Measurements from ENCODE around the gene PLCB4. TPM values are rescaled to one million over a fixed set of nuclear protein-coding genes. Genes with fewer than 3 reads are reported as not detected.

Gene PLCB4
- total RNA-seq, 1 experiment from 2014 or later: 0.07 TPM

- Histone ChIP-seq H3K4me3 (no peak overlapping the region), H3K9me3 (no peaks in the 10 kb centered on the region)
- DNase-seq: no peak
Measured at GRCh38 chr20:9163251-9163650, 94.4 kb downstream of the PLCB4 start.

DNA sequence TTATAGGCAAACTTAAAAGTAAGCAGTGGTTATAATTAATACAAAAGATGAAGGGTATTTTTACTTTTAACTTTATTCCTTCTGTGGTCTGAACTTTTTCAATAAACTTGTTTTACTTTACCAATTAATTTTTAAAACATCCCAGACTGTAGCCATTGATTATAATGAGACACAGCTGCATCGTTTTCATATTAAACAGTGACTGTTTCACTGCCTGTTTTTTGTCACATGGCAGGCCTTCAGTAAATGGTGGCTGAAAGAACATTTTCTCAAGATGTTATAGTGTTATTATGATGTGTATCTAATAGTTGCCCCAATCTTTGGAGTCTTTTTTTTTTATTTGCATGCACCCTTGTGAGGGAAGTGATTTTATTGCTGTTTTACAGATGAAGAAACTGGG is 95.1 kb downstream of the PLCB4 start:
- H3K36me3 ChIP-seq: no peaks in the 10 kb centered on the region

More at GRCh38 chr20:9163251-9163650, 94.4 kb downstream of the PLCB4 start:
- no peaks in the 10 kb centered on the region; the same call in 1 of the 2 replicates for H3K27me3 ChIP-seq
- no peaks in the 10 kb centered on the region for H3K36me3 ChIP-seq

GRCh38 chr20:9165261-9165660 is 96.4 kb downstream of the PLCB4 start:
- peaks cover 2% of the 10 kb centered on the region; the same call in 1 of the 2 replicates for H3K27me3 ChIP-seq
- H3K9me3 ChIP-seq: no peaks in the 10 kb centered on the region
- no peak overlapping the region for H3K4me3 ChIP-seq
- no peaks in the 10 kb centered on the region for H3K36me3 ChIP-seq
- DNase-seq: no peak

More for the DNA sequence above, 95.1 kb downstream of the PLCB4 start:
- DNase-seq: no peak
- Histone ChIP-seq H3K27me3 (no peaks in the 10 kb centered on the region; the same call in 1 of the 2 replicates), H3K9me3 (no peaks in the 10 kb centered on the region), H3K4me3 (no peak overlapping the region)

- peak; percentile 35 for DNase-seq
Measured at GRCh38 chr20:9166153-9166780, 97.4 kb downstream of the PLCB4 start.

DNA sequence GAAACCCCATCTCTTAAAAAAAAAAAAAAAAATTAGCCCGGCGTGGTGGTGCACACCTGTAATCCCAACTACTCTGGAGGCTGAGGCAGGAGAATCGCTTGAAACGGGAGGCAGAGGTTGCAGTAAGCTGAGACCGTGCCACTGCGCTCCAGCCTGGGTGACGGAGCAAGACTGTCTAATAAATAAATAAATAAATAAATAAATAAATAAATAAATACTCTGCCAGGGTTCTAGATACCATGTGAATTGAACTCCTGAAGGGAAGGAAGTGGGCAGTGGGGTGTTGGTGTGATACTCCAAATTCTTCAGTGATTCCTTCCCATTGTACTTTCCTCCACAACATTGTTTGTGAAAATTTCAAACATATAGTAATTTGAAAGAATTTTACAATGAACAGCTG is 100.5 kb downstream of the PLCB4 start:
- no peak for DNase-seq
- no peaks in the 10 kb centered on the region for H3K9me3 ChIP-seq
- H3K4me3 ChIP-seq: no peak overlapping the region
- no peaks in the 10 kb centered on the region for H3K36me3 ChIP-seq
- 0 out of 2 replicates have a peak, but pooled peaks cover 2% of the 10 kb centered on the region for H3K27me3 ChIP-seq

More at GRCh38 chr20:9166153-9166780, 97.4 kb downstream of the PLCB4 start:
- Histone ChIP-seq H3K36me3 (no peaks in the 10 kb centered on the region), H3K27me3 (peaks cover 2% of the 10 kb centered on the region; the same call in 1 of the 2 replicates), H3K4me3 (no peak overlapping the region), H3K9me3 (no peaks in the 10 kb centered on the region)

DNA sequence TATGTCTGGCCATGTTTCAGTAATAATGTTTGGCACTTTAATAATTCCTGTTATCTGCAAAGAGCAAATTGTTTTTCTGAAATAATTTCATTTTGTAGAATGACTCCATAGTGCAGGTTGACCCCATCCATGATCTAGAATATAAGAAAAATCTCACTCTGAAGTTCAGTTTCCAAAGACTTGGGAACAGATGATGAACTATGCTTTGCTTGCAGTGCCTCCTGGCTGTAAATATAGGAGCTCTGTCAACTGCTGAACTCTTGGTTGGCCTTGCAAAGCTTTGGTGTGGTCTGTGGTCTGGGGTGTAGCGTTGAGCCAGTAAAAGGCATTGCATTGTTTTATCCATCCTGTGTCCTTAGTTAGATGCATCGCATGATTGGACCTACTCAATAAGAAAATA is 104.0 kb downstream of the PLCB4 start:
- DNase-seq: no peak
- Histone ChIP-seq H3K36me3 (no peaks in the 10 kb centered on the region), H3K27me3 (0 out of 2 replicates have a peak, but pooled peaks cover 2% of the 10 kb centered on the region), H3K9me3 (no peaks in the 10 kb centered on the region), H3K4me3 (no peak overlapping the region)

- Histone ChIP-seq H3K9me3 (no peaks in the 10 kb centered on the region), H3K4me3 (no peak overlapping the region), H3K36me3 (no peaks in the 10 kb centered on the region), H3K27me3 (no peaks in the 10 kb centered on the region)
- no peak for DNase-seq
Measured at GRCh38 chr20:9177278-9177677, 108.4 kb downstream of the PLCB4 start.

DNA sequence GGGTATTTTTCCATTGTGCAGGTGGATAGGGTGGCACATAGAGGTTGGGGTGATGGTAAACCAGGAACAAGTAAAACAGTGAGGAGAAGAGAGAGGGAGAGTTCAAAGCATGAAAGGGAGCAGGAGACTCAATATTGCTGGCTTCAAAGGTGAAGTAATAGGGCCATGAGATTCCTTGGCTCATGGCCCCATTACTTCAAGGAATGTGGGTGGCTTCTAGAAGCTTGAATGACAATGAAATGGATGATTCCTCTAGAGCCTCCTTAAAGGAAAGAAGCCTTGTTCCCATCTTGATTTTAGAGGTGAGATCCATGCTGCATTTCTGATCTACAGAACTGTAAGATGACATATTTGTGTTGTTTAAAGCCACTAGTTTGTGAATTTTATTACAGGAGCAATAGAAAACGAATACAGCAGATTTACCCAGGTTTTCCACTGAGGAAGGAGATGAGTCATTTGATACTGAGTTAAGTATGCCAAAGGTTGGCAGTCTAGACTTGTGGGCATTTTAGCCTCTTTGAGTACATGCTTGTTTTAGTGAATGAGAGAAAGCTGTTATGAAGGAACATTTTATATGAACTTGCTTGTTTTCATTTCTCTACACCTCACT is 110.4 kb downstream of the PLCB4 start:
- Histone ChIP-seq H3K9me3 (no peaks in the 10 kb centered on the region), H3K4me3 (no peak overlapping the region), H3K27me3 (no peaks in the 10 kb centered on the region), H3K36me3 (no peaks in the 10 kb centered on the region)
- no peak for DNase-seq

DNA sequence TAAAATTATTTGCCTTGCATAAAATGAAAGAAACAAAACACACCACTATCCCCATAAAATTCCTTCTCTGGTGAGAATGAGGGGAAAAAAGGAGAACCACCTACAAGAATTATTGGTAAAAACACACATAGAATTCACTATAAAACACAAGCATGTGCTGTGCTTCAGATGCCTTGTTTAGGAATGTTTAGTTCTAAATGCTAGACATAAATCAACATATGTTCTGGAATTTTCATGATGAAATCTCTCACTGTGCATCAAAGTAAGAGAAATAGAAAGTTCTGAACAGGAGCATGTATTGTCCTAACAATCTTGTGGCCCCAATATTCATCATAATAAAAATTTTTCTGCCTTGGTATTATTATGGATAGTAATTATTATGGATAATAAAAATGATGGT is 111.0 kb downstream of the PLCB4 start:
- Histone ChIP-seq H3K9me3 (no peaks in the 10 kb centered on the region), H3K4me3 (no peak overlapping the region), H3K27me3 (no peaks in the 10 kb centered on the region), H3K36me3 (no peaks in the 10 kb centered on the region)
- DNase-seq: no peak

DNA sequence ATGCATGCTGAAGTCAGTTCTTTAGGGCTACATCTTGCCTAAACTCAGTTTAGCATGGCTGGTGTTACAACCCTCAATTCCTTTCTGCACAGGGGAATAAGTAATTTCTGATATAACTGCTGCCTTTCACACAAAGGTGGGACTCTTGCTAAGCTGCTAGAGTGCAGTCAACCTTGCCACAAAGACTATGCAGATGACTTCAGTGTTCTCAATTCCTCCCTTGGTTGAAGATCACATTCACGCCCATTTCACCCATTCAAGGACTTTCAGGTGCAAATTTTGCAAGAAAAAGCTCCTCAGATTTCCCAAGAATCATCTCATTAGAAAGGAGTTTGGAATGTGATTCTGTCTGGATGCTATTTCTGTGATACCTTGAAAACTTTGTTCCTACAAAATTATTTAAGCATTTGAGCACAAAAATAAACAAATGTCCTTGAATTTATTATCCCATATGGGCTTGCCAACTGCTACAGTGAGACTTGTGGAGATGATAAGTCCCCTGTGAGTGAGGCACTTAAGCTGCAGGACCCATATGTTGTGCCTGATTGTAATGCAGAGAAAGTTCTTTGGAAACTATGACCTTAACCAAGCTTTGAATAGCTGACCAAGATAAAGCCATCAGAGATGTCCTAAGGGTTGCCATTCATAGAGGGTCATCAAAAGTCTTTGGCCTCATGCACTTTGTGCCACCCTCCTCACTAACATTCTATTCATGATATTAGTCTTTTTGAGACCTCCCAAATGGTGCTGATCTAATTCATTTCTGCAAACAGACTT is 111.8 kb downstream of the PLCB4 start:
- Histone ChIP-seq H3K27me3 (no peaks in the 10 kb centered on the region), H3K9me3 (no peaks in the 10 kb centered on the region), H3K36me3 (no peaks in the 10 kb centered on the region), H3K4me3 (no peak overlapping the region)
- DNase-seq: no peak

- Histone ChIP-seq H3K27me3 (no peaks in the 10 kb centered on the region), H3K36me3 (no peaks in the 10 kb centered on the region), H3K4me3 (no peak overlapping the region), H3K9me3 (no peaks in the 10 kb centered on the region)
- peak; percentile 14 for DNase-seq
Measured at GRCh38 chr20:9185511-9185910, 116.6 kb downstream of the PLCB4 start.

DNA sequence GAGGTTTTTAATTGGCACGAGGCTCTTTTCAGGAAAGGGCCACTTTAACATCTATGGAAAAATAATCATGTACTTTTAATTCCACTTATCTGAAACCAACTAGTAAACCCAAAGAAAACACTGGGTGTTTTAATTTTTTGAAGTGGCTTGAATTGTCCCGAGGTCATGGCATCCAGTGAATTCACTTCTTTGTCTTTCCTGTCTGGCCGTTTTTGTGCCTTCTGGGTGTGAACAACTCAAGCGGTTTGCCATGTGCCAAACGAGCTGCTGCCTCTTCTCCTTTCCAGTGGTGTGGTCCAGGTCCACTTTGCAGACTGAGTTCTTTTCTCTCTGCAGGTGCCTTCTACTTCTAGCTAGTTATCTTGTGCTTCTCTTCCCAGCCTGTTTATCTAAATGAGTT is 117.5 kb downstream of the PLCB4 start:
- Histone ChIP-seq H3K36me3 (no peaks in the 10 kb centered on the region), H3K27me3 (no peaks in the 10 kb centered on the region), H3K9me3 (no peaks in the 10 kb centered on the region), H3K4me3 (no peak overlapping the region)
- DNase-seq: no peak

DNA sequence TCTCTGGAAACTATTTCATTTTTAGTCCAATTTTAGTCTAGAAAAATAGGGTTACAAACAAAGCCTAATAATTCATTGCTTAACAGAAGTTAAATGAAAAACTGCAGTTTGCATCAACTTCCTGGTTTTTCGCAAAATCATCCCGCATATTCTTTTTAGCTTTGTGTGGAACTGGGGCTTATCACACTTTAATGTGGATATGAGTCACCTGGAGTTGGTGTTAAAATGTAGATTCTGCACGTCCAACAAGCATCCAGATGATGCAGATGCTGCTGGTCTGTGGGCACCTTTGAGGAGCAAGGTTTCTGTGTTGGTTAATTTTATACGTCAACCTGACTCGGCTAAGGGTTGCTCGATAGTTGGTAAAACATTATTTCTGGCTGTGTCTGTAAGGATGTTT is 126.1 kb downstream of the PLCB4 start:
- Histone ChIP-seq H3K36me3 (no peaks in the 10 kb centered on the region), H3K9me3 (no peaks in the 10 kb centered on the region), H3K27me3 (no peaks in the 10 kb centered on the region), H3K4me3 (no peak overlapping the region)
- no peak for DNase-seq

DNA sequence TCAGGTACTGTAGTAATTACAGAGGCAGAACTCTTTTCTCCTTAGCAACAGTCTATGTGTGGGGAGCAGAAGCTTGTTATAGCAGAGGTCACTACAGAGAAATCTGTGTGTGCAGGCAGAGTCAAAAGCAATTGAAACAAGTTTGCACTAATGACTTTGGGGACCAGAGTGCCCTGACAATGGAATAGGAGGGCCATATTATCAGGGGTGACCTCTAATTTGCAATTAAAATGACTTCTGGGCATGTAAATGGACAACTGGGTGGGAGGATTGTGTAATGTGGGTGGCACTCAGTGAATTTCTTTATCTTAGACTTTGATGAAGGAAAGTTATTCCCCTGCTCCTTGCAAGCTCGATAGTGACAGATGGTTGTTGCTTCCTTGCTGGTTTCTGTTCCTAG is 127.2 kb downstream of the PLCB4 start:
- no peaks in the 10 kb centered on the region for H3K36me3 ChIP-seq
- no peak for DNase-seq
- no peaks in the 10 kb centered on the region for H3K27me3 ChIP-seq
- no peak overlapping the region for H3K4me3 ChIP-seq
- no peaks in the 10 kb centered on the region for H3K9me3 ChIP-seq

- no peak for DNase-seq
- Histone ChIP-seq H3K36me3 (no peaks in the 10 kb centered on the region), H3K4me3 (no peak overlapping the region), H3K27me3 (no peaks in the 10 kb centered on the region), H3K9me3 (no peaks in the 10 kb centered on the region)
Measured at GRCh38 chr20:9198460-9198859, 129.6 kb downstream of the PLCB4 start.

DNA sequence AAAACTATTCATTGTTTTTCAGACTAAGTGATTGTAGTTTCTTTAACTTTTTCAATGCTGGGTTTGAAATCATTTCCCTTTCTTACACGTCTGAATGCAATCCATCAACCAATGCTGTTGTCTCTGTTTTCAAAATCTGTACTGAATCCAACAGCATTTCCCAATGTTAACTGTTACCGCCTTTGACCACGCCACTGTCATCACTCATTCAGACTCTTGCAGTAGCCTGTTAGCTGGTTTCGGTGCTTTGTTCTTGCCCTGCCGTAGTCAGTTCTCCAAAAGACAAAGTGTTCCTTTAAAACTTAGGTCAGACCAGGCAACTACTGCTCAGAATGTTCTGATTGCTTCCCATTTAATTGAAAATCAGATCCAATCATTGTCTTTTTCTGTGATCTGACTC is 131.3 kb downstream of the PLCB4 start:
- no peaks in the 10 kb centered on the region for H3K9me3 ChIP-seq
- H3K36me3 ChIP-seq: no peaks in the 10 kb centered on the region
- H3K27me3 ChIP-seq: no peaks in the 10 kb centered on the region
- no peak overlapping the region for H3K4me3 ChIP-seq
- no peak for DNase-seq

GRCh38 chr20:9200620-9201019 is 131.7 kb downstream of the PLCB4 start:
- no peak overlapping the region for H3K4me3 ChIP-seq
- peak; percentile 48 for DNase-seq
- no peaks in the 10 kb centered on the region for H3K27me3 ChIP-seq
- H3K36me3 ChIP-seq: no peaks in the 10 kb centered on the region
- H3K9me3 ChIP-seq: no peaks in the 10 kb centered on the region
